ENCODE results near the gene EPAS1. TPM values are rescaled to one million over a fixed set of nuclear protein-coding genes. Genes with fewer than 3 reads are reported as not detected.

EPAS1 gene
- total and polyA plus RNA-seq, 8 donors: 190 to 962 (median 244) TPM

DNA sequence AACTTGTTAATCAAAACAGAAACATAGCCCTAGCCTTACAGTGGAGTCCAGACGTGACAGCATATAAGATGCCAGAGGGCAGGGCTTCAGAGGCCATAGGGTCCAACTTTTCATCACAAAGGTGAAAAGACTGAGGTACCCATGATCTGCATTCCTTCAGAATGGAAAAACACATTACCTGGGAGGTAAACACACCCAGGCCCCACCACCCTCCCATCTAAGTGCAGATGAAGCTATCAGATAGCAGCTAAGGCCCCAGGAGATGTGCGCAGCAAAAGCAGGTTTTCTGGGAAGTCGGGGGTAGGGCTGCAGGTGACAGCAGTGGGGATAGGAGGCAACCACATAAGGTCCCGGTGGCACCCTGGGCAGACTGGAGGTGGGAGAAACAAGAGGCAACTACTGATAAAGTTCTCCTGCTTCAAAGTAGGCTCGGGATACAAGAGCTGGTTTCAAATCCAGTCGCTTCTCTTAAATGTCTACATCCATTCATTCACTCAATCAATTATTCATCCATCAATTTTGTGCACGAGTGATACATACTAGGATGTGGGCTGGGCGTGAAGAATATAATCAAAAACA is 107.1 kb downstream of the EPAS1 start:
- ATAC-seq (no peak), DNase-seq (no peak)
- Histone ChIP-seq H3K27me3 (no peaks in the 10 kb centered on the region), H3K36me3 (no peaks in the 10 kb centered on the region), H3K27ac (no peak overlapping the region), H3K4me3 (no peak overlapping the region), H3K4me1 (peaks cover 3 to 11% of the 10 kb centered on the region in 2 donors), H3K9me3 (no peaks in the 10 kb centered on the region)
- TF ChIP-seq, protein P1, sequence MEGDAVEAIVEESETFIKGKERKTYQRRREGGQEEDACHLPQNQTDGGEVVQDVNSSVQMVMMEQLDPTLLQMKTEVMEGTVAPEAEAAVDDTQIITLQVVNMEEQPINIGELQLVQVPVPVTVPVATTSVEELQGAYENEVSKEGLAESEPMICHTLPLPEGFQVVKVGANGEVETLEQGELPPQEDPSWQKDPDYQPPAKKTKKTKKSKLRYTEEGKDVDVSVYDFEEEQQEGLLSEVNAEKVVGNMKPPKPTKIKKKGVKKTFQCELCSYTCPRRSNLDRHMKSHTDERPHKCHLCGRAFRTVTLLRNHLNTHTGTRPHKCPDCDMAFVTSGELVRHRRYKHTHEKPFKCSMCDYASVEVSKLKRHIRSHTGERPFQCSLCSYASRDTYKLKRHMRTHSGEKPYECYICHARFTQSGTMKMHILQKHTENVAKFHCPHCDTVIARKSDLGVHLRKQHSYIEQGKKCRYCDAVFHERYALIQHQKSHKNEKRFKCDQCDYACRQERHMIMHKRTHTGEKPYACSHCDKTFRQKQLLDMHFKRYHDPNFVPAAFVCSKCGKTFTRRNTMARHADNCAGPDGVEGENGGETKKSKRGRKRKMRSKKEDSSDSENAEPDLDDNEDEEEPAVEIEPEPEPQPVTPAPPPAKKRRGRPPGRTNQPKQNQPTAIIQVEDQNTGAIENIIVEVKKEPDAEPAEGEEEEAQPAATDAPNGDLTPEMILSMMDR (IDR thresholded peaks at IDR 0.05): no peak
- intact Hi-C loops (cut with DNase I): no loop called here

GRCh38 chr2:46407852-46408455 is 110.7 kb downstream of the EPAS1 start:
- peaks cover 3 to 11% of the 10 kb centered on the region in 2 donors for H3K4me1 ChIP-seq
- peak overlapping the region; percentile 65 to 79 for H3K27ac ChIP-seq
- intact Hi-C loops (cut with DNase I): no loop called here

DNA sequence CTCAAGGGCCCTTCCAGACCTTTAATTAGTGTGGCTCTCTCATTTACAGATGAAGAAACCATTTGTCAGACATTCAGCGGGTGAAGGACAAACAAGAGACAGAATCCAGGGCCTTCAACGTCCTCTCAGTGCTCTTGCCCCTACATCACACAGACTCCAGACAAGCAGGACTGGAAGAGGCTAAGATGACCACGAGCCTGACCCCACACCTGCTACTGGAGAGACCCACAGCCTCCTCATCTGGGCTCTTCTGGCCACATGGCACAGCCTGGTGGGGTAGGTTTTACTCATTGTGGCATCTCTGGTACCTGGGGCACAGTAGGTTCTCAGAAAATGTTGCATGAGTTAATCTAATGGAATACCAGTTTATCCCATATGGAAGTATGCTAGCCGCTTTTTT is 112.5 kb downstream of the EPAS1 start:
- ATAC-seq: peak; percentile 4
- Histone ChIP-seq H3K36me3 (no peaks in the 10 kb centered on the region), H3K4me1 (peaks cover 3 to 11% of the 10 kb centered on the region in 2 donors), H3K9me3 (no peaks in the 10 kb centered on the region), H3K27ac (peak overlapping the region; percentile 65 to 75), H3K4me3 (no peak overlapping the region), H3K27me3 (no peaks in the 10 kb centered on the region)
- intact Hi-C loops (cut with DNase I): no loop called here
- TF ChIP-seq, protein P1 (IDR thresholded peaks at IDR 0.05): no peak
- no peak for DNase-seq

More at GRCh38 chr2:46407852-46408455, 110.7 kb downstream of the EPAS1 start:
- H3K4me3 ChIP-seq: no peak overlapping the region
- H3K36me3 ChIP-seq: no peaks in the 10 kb centered on the region
- DNase-seq: no peak
- no peak for ATAC-seq
- no peaks in the 10 kb centered on the region for H3K27me3 ChIP-seq
- H3K9me3 ChIP-seq: no peaks in the 10 kb centered on the region
- TF ChIP-seq, protein P1 (IDR thresholded peaks at IDR 0.05): no peak

DNA sequence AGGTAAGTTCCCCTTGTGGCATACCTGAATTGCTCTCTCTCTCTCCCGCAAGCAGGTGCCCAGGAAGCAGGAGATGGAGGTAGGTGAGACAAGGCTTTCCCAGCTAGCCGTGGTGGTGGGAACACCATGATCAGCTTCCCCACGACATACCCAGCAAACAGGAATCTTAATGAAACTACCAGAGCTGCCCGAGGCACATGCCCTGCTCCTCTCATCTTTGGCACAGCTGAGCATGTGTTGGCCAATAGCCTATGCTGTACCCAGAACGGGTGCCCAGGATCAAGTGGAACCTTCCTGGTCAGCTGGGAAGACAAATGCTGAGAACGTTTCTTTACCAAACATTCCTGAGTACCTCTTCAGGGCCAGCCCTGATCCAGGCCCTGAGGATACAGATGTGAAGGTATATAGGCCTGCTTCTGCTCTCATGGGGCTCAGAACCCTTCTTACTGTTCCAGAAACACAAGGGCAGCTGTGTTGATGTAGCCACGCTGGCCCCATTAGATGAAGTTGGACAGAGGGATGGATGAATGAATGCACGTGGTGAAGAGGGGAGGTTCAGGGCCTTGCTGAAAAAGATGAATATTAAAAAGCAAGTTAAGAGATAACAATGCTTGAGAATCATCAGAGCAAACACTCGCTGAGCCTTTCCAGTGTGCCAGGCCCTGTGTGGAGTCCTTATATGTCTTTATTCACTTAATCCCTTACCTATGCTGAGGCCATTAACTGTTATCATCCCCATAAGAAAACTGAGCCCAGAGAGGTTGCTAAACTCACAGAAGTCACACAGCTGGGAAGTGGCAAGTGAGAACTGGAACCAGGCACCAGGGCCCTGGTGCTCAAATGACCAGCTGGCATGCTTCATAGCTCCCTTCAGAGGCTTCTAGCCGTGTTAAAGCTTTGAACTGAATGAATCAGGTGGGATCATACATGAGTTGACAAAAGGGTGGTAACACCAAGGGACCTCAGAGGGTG is 113.4 kb downstream of the EPAS1 start:
- intact Hi-C loops (cut with DNase I): no loop called here
- TF ChIP-seq, protein P1 (IDR thresholded peaks at IDR 0.05): no peak
- Histone ChIP-seq H3K27me3 (no peaks in the 10 kb centered on the region), H3K36me3 (no peaks in the 10 kb centered on the region), H3K4me1 (peaks cover 3 to 11% of the 10 kb centered on the region in 2 donors), H3K27ac (peak overlapping the region; percentile 65 to 75), H3K9me3 (no peaks in the 10 kb centered on the region), H3K4me3 (no peak overlapping the region)
- DNase-seq (no peak), ATAC-seq (peak; percentile 52)

GRCh38 chr2:46411245-46411641 is 114.0 kb downstream of the EPAS1 start:
- ATAC-seq: no peak
- H3K27me3 ChIP-seq: no peaks in the 10 kb centered on the region
- intact Hi-C loops (cut with DNase I): no loop called here
- H3K9me3 ChIP-seq: peaks cover 0 to 5% of the 10 kb centered on the region in 2 donors
- H3K4me3 ChIP-seq: no peak overlapping the region
- TF ChIP-seq, protein P1 (IDR thresholded peaks at IDR 0.05): no peak
- H3K36me3 ChIP-seq: no peaks in the 10 kb centered on the region
- peaks cover 3 to 11% of the 10 kb centered on the region in 2 donors for H3K4me1 ChIP-seq
- DNase-seq: no peak
- no peak overlapping the region for H3K27ac ChIP-seq
